ENCODE data around the gene CHAC2.

The CHAC2 gene

GRCh38 chr2:53784436-53784835, 16.8 kb downstream of the CHAC2 start:
- Mint-ChIP-seq H3K27me3 (no peaks in the 10 kb centered on the region), H3K36me3 (ENCODE audit: insufficient read depth) (peaks cover 30% of the 10 kb centered on the region), H3K4me1 (peaks cover 40% of the 10 kb centered on the region), H3K9me3 (no peaks in the 10 kb centered on the region), H3K4me3 (peak overlapping the region; percentile 6), H3K27ac (ENCODE audit: low read depth) (peak overlapping the region; percentile 96)
- no peak for DNase-seq (ENCODE audit: low spot score in 2 of 2)
- no peak for ATAC-seq (replicated peaks; ENCODE audit: extremely low read depth, poor library complexity, severe bottlenecking)

- Mint-ChIP-seq H3K4me3 (peak overlapping the region; percentile 99), H3K4me1 (peaks cover 32% of the 10 kb centered on the region), H3K27ac (ENCODE audit: low read depth) (peak overlapping the region; percentile 96), H3K9me3 (no peaks in the 10 kb centered on the region), H3K36me3 (ENCODE audit: insufficient read depth) (peaks cover 30% of the 10 kb centered on the region), H3K27me3 (no peaks in the 10 kb centered on the region)
- ATAC-seq (replicated peaks; ENCODE audit: extremely low read depth, poor library complexity, severe bottlenecking) (no peak), DNase-seq (ENCODE audit: low spot score in 2 of 2) (no peak)
These were observed 17.8 kb downstream of the CHAC2 start for GRCh38 chr2:53785366-53785765.

- H3K4me3 Mint-ChIP-seq, result peak overlapping the region; percentile 99
- DNase-seq (ENCODE audit: low spot score in 2 of 2), result peak in 1 of 2 donors; percentile 14
- ATAC-seq (replicated peaks; ENCODE audit: extremely low read depth, poor library complexity, severe bottlenecking), result peak; percentile 37
- H3K9me3 Mint-ChIP-seq, result no peaks in the 10 kb centered on the region
- H3K27ac Mint-ChIP-seq (ENCODE audit: low read depth), result peak overlapping the region; percentile 96
- peaks cover 27% of the 10 kb centered on the region for H3K36me3 Mint-ChIP-seq (ENCODE audit: insufficient read depth)
- peaks cover 34% of the 10 kb centered on the region for H3K4me1 Mint-ChIP-seq
- no peaks in the 10 kb centered on the region for H3K27me3 Mint-ChIP-seq
These were observed 18.7 kb downstream of the CHAC2 start for GRCh38 chr2:53786352-53786704.

GRCh38 chr2:53786705-53787613, 19.4 kb downstream of the CHAC2 start, which contains the start of the genes ASB3 and ERLEC1:
TSS of gene ASB3 (minus strand) at chr2:53786953. CDS start at chr2:53765572, 21,381 bp downstream.
TSS of gene ERLEC1 (plus strand) at chr2:53787044. CDS start at chr2:53787211, 167 bp downstream.
- H3K27ac Mint-ChIP-seq (ENCODE audit: low read depth), result peak within 1 kb of the TSS; percentile 96
- H3K4me1 Mint-ChIP-seq, result peaks cover 34% of the 10 kb centered on the region
- H3K9me3 Mint-ChIP-seq, result no peaks in the 10 kb centered on the region
- no peaks in the 10 kb centered on the region for H3K27me3 Mint-ChIP-seq
- peak within 1 kb of the TSS; percentile 99 for H3K4me3 Mint-ChIP-seq
- DNase-seq (ENCODE audit: low spot score in 2 of 2) (peak; percentile 79 to 81), ATAC-seq (replicated peaks; ENCODE audit: extremely low read depth, poor library complexity, severe bottlenecking) (peak; percentile 93)
- H3K36me3 Mint-ChIP-seq (ENCODE audit: insufficient read depth), result peaks cover 27% of the 10 kb centered on the region

GRCh38 chr2:53787614-53788289, 20.1 kb downstream of the CHAC2 start:
- Mint-ChIP-seq H3K4me1 (peaks cover 34% of the 10 kb centered on the region), H3K9me3 (no peaks in the 10 kb centered on the region), H3K27ac (ENCODE audit: low read depth) (peak overlapping the region; percentile 96), H3K36me3 (ENCODE audit: insufficient read depth) (peaks cover 25% of the 10 kb centered on the region), H3K4me3 (peak overlapping the region; percentile 99), H3K27me3 (no peaks in the 10 kb centered on the region)
- no peak for DNase-seq (ENCODE audit: low spot score in 2 of 2)
- no peak for ATAC-seq (replicated peaks; ENCODE audit: extremely low read depth, poor library complexity, severe bottlenecking)

- Mint-ChIP-seq H3K4me3 (no peak overlapping the region), H3K4me1 (peaks cover 4% of the 10 kb centered on the region), H3K36me3 (ENCODE audit: insufficient read depth) (peaks cover 23% of the 10 kb centered on the region), H3K9me3 (no peaks in the 10 kb centered on the region), H3K27me3 (no peaks in the 10 kb centered on the region), H3K27ac (ENCODE audit: low read depth) (no peak overlapping the region)
- DNase-seq (ENCODE audit: low spot score in 2 of 2), result no peak
- ATAC-seq (replicated peaks; ENCODE audit: extremely low read depth, poor library complexity, severe bottlenecking), result no peak
These were observed 25.7 kb downstream of the CHAC2 start for GRCh38 chr2:53793261-53793660.

GRCh38 chr2:53793821-53794220, 26.2 kb downstream of the CHAC2 start:
- no peak for DNase-seq (ENCODE audit: low spot score in 2 of 2)
- H3K36me3 Mint-ChIP-seq (ENCODE audit: insufficient read depth), result peaks cover 26% of the 10 kb centered on the region
- no peaks in the 10 kb centered on the region for H3K27me3 Mint-ChIP-seq
- H3K27ac Mint-ChIP-seq (ENCODE audit: low read depth), result no peak overlapping the region
- H3K9me3 Mint-ChIP-seq, result no peaks in the 10 kb centered on the region
- H3K4me3 Mint-ChIP-seq, result no peak overlapping the region
- no peak for ATAC-seq (replicated peaks; ENCODE audit: extremely low read depth, poor library complexity, severe bottlenecking)
- peaks cover 4% of the 10 kb centered on the region for H3K4me1 Mint-ChIP-seq

- H3K4me3 Mint-ChIP-seq, result no peak overlapping the region
These were observed 33.9 kb downstream of the CHAC2 start for GRCh38 chr2:53801547-53801946.

GRCh38 chr2:53802617-53803151, 35.1 kb downstream of the CHAC2 start:
- Mint-ChIP-seq H3K27me3 (no peaks in the 10 kb centered on the region), H3K9me3 (no peaks in the 10 kb centered on the region), H3K27ac (ENCODE audit: low read depth) (peak overlapping the region; percentile 0), H3K36me3 (ENCODE audit: insufficient read depth) (peaks cover 49% of the 10 kb centered on the region), H3K4me3 (no peak overlapping the region), H3K4me1 (no peaks in the 10 kb centered on the region)
- DNase-seq (ENCODE audit: low spot score in 2 of 2), result no peak
- ATAC-seq (replicated peaks; ENCODE audit: extremely low read depth, poor library complexity, severe bottlenecking), result no peak

More at GRCh38 chr2:53801547-53801946, 33.9 kb downstream of the CHAC2 start:
- DNase-seq (ENCODE audit: low spot score in 2 of 2) (no peak), ATAC-seq (replicated peaks; ENCODE audit: extremely low read depth, poor library complexity, severe bottlenecking) (no peak)
- Mint-ChIP-seq H3K9me3 (no peaks in the 10 kb centered on the region), H3K27ac (ENCODE audit: low read depth) (no peak overlapping the region), H3K36me3 (ENCODE audit: insufficient read depth) (peaks cover 46% of the 10 kb centered on the region), H3K27me3 (no peaks in the 10 kb centered on the region), H3K4me1 (no peaks in the 10 kb centered on the region)

GRCh38 chr2:53811601-53812000, 44.0 kb downstream of the CHAC2 start:
- Mint-ChIP-seq H3K27me3 (no peaks in the 10 kb centered on the region), H3K4me1 (no peaks in the 10 kb centered on the region), H3K36me3 (ENCODE audit: insufficient read depth) (peaks cover 62% of the 10 kb centered on the region), H3K27ac (ENCODE audit: low read depth) (no peak overlapping the region), H3K4me3 (no peak overlapping the region), H3K9me3 (no peaks in the 10 kb centered on the region)
- ATAC-seq (replicated peaks; ENCODE audit: extremely low read depth, poor library complexity, severe bottlenecking) (no peak), DNase-seq (ENCODE audit: low spot score in 2 of 2) (no peak)

GRCh38 chr2:53813151-53813550, 45.5 kb downstream of the CHAC2 start:
- DNase-seq (ENCODE audit: low spot score in 2 of 2) (no peak), ATAC-seq (replicated peaks; ENCODE audit: extremely low read depth, poor library complexity, severe bottlenecking) (no peak)
- peaks cover 64% of the 10 kb centered on the region for H3K36me3 Mint-ChIP-seq (ENCODE audit: insufficient read depth)
- H3K4me3 Mint-ChIP-seq, result no peak overlapping the region
- H3K9me3 Mint-ChIP-seq, result no peaks in the 10 kb centered on the region
- H3K27ac Mint-ChIP-seq (ENCODE audit: low read depth), result no peak overlapping the region
- no peaks in the 10 kb centered on the region for H3K27me3 Mint-ChIP-seq
- H3K4me1 Mint-ChIP-seq, result no peaks in the 10 kb centered on the region

GRCh38 chr2:53818854-53819435, 51.3 kb downstream of the CHAC2 start:
- Mint-ChIP-seq H3K27me3 (no peaks in the 10 kb centered on the region), H3K9me3 (no peaks in the 10 kb centered on the region), H3K4me1 (no peaks in the 10 kb centered on the region), H3K27ac (ENCODE audit: low read depth) (no peak overlapping the region), H3K4me3 (no peak overlapping the region), H3K36me3 (ENCODE audit: insufficient read depth) (peaks cover 41% of the 10 kb centered on the region)
- no peak for ATAC-seq (replicated peaks; ENCODE audit: extremely low read depth, poor library complexity, severe bottlenecking)
- DNase-seq (ENCODE audit: low spot score in 2 of 2), result no peak

Measured in central memory CD8-positive, alpha-beta T cell (primary cell).